Measurements from ENCODE around the gene IL33. TPM values are rescaled to one million over a fixed set of nuclear protein-coding genes. Genes with fewer than 3 reads are reported as not detected.

The IL33 gene
- total and polyA plus RNA-seq, 2 of the 8 experiments (the other 6 are each of a cell fraction or from before 2014, with no cell fraction given) = not detected

GRCh38 chr9:6224393-6225154, 9.0 kb downstream of the IL33 start:
- H2BK20ac ChIP-seq (ENCODE audit: low read length) = no peak overlapping the region
- H2BK12ac ChIP-seq (ENCODE audit: low read depth, low read length) = no peak overlapping the region
- no peak overlapping the region for H4K8ac ChIP-seq (ENCODE audit: extremely low read depth, insufficient read depth, low read length)
- H3K23me2 ChIP-seq (ENCODE audit: low read depth, low read length) = no peaks in the 10 kb centered on the region
- no peak overlapping the region for H3K4me2 ChIP-seq (ENCODE audit: insufficient read depth in 1 of 2, low read depth in 2 of 2, low read length in 2 of 2)
- no peaks in the 10 kb centered on the region for H3K9me3 ChIP-seq (ENCODE audit: insufficient read depth in 2 of 2, low read depth in 1 of 2, low read length in 1 of 2)
- H3K79me1 ChIP-seq (ENCODE audit: low read depth, low read length) = no peaks in the 10 kb centered on the region
- H3K79me2 ChIP-seq (ENCODE audit: control insufficient read depth in 1 of 2, insufficient read depth in 2 of 2, low read length in 2 of 2) = no peaks in the 10 kb centered on the region
- H3K14ac ChIP-seq (ENCODE audit: insufficient read length) = no peak overlapping the region
- no peak overlapping the region for H2AK5ac ChIP-seq (ENCODE audit: low read depth, low read length)
- H3K18ac ChIP-seq (ENCODE audit: extremely low read depth, low read length) = no peak overlapping the region
- no peak overlapping the region for H3K9ac ChIP-seq (replicated peaks in 1 of 4; ENCODE audit: extremely low read depth in 1 of 4, low read depth in 3 of 4, low read length in 3 of 4)
- H3K27me3 ChIP-seq (replicated peaks in 1 of 4; ENCODE audit: control insufficient read depth in 3 of 4, extremely low read depth in 1 of 4, insufficient read depth in 3 of 4, low read length in 3 of 4) = no peaks in the 10 kb centered on the region
- no peak overlapping the region for H2BK120ac ChIP-seq (replicated peaks; ENCODE audit: low read depth, low read length)
- no peak overlapping the region for H2AFZ ChIP-seq (ENCODE audit: low read length)
- DNase-seq (ENCODE audit: low read depth in 1 of 2, low spot score in 2 of 2) = no peak
- no peak overlapping the region for H4K5ac ChIP-seq (ENCODE audit: insufficient read length, low read depth, low read length)
- no peak for FAIRE-seq
- H3K4me1 ChIP-seq (replicated peaks in 1 of 4; ENCODE audit: control insufficient read depth in 3 of 4, insufficient read depth in 4 of 4, low read length in 3 of 4) = peaks cover 0 to 3% (median 1%) of the 10 kb centered on the region in 4 experiments; a peak in 3 of 7 replicates
- ChIA-PET POLR2A (ENCODE audit: partially characterized antibody) (no interaction called here), CTCF (ENCODE audit: partially characterized antibody) (interaction anchor here (1.3 kb wide), 1 partner anchor 30 kb away, joined by 7 read pairs; no protein-coding TSS in a partner anchor)
- no peak overlapping the region for H3K4me3 ChIP-seq (ENCODE audit: extremely low read depth in 1 of 4, insufficient read depth in 2 of 4, low read depth in 3 of 4, low read length in 4 of 4)
- no peaks in the 10 kb centered on the region for H3K36me3 ChIP-seq (ENCODE audit: control insufficient read depth in 2 of 4, insufficient read depth in 4 of 4, low read length in 3 of 4)
- no peak overlapping the region for H3K23ac ChIP-seq (ENCODE audit: insufficient read length)
- no peak overlapping the region for H3K4ac ChIP-seq (replicated peaks; ENCODE audit: insufficient read length, low read depth, low read length)
- no peaks in the 10 kb centered on the region for H4K20me1 ChIP-seq (replicated peaks in 1 of 2; ENCODE audit: control insufficient read depth in 1 of 2, insufficient read depth in 2 of 2, low read length in 2 of 2)
- no peak overlapping the region for H3K27ac ChIP-seq (ENCODE audit: low read depth, low read length)
- no peak overlapping the region for H3K56ac ChIP-seq (replicated peaks; ENCODE audit: insufficient read length, low read depth, low read length)
- WGBS, 2 experiments (ENCODE audit: extremely low coverage in 1 of 2, insufficient coverage in 1 of 2, insufficient read length in 1 of 2, insufficient replicate concordance in 2 of 2, low coverage in 1 of 2, low lambda C conversion rate in 2 of 2, missing lambda C conversion rate in 1 of 2) = 81% methylated on average over 1 of the region's 1 CpG; no CpG with 5 or more reads in 1 of the 2 experiments
- no peak overlapping the region for H2BK5ac ChIP-seq (ENCODE audit: low read depth, low read length)
- no peak overlapping the region for H2BK15ac ChIP-seq (ENCODE audit: low read length)
- H4K91ac ChIP-seq (replicated peaks; ENCODE audit: insufficient read length, low read length) = no peak overlapping the region
- no peak for TF ChIP-seq CBX8 (IDR thresholded peaks at IDR 0.05; ENCODE audit: borderline replicate concordance, low read depth, low read length)
- no peak for TF ChIP-seq SIRT6 (IDR thresholded peaks at IDR 0.05; ENCODE audit: low read length)
- no peak for TF ChIP-seq CBX5 (IDR thresholded peaks at IDR 0.05; ENCODE audit: low read depth, low read length)
- TF ChIP-seq, protein P1, sequence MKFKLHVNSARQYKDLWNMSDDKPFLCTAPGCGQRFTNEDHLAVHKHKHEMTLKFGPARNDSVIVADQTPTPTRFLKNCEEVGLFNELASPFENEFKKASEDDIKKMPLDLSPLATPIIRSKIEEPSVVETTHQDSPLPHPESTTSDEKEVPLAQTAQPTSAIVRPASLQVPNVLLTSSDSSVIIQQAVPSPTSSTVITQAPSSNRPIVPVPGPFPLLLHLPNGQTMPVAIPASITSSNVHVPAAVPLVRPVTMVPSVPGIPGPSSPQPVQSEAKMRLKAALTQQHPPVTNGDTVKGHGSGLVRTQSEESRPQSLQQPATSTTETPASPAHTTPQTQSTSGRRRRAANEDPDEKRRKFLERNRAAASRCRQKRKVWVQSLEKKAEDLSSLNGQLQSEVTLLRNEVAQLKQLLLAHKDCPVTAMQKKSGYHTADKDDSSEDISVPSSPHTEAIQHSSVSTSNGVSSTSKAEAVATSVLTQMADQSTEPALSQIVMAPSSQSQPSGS (IDR thresholded peaks at IDR 0.05; ENCODE audit: low read length) = no peak
- TF ChIP-seq SP4 (IDR thresholded peaks at IDR 0.05; ENCODE audit: low read length) = no peak
- TF ChIP-seq RAD21 (IDR thresholded peaks at IDR 0.05 in 1 of 2, conservative IDR thresholded peaks at IDR 0.05 in 1 of 2; ENCODE audit: low read depth in 2 of 2, low read length in 2 of 2) = no peak
- no peak for TF ChIP-seq EP300 (IDR thresholded peaks at IDR 0.05; ENCODE audit: borderline replicate concordance in 1 of 2, low read depth in 2 of 2, low read length in 2 of 2)
- no peak for TF ChIP-seq MAFK (IDR thresholded peaks at IDR 0.05; ENCODE audit: low read depth, low read length)
- TF ChIP-seq SIN3A (conservative IDR thresholded peaks at IDR 0.05 in 1 of 2, IDR thresholded peaks at IDR 0.05 in 1 of 2; ENCODE audit: low read depth in 1 of 2, low read length in 2 of 2) = no peak
- TF ChIP-seq HDAC6 (IDR thresholded peaks at IDR 0.05; ENCODE audit: low read depth, low read length) = no peak
